HUES64 (cell line): ENCODE results near the gene TGM5.
"Not testable (repeated sequence)": the region's sequence is repeated elsewhere in the genome, so short reads cannot be mapped to it uniquely, and the experiment has no call there.

Experiments used
- H3K27ac ChIP-seq: 2 replicates; pipeline ENCODE4 v1.7.0; 2013; ENCODE audit warnings: low read depth, low read length, inconsistent platforms
- H3K27me3 ChIP-seq: 2 replicates; pipeline ENCODE4 v1.6.1; 2013; ENCODE audit warnings: mild to moderate bottlenecking, low read length; ENCODE audit not compliant: insufficient read depth
- H3K36me3 ChIP-seq: 2 replicates; pipeline ENCODE4 v1.6.1; 2013; ENCODE audit warnings: mild to moderate bottlenecking, low read length; ENCODE audit not compliant: insufficient read depth
- H3K4me1 ChIP-seq: 2 replicates; pipeline ENCODE4 v1.6.1; 2013; ENCODE audit warnings: mild to moderate bottlenecking, low read length, moderate library complexity; ENCODE audit not compliant: insufficient read depth
- H3K4me3 ChIP-seq: 2 replicates; pipeline ENCODE4 v1.5.1; 2013; ENCODE audit warnings: mild to moderate bottlenecking, low read length, moderate library complexity
- H3K9ac ChIP-seq: 2 replicates; pipeline ENCODE4 v1.6.1; 2013; ENCODE audit warnings: mild to moderate bottlenecking, low read depth, low read length
- H3K9me3 ChIP-seq: 2 replicates; pipeline ENCODE4 v1.6.1; 2013; ENCODE audit warnings: low read depth, low read length; ENCODE audit not compliant: insufficient read depth
- WGBS: fragments of 150-250, 120-280 bp; methylation state at CpG from one replicate; pipeline ENCODE4 v1.1.7; 2013; ENCODE audit warnings: missing lambda C conversion rate; 5-methylcytosine and 5-hydroxymethylcytosine counted together

Gene TGM5

GRCh38 chr15:43226436-43227305 is 40.1 kb downstream of the TGM5 start:
- WGBS: 96% methylated on average over 57 of the region's 57 CpGs
- no peak overlapping the region for H3K9ac ChIP-seq
- no peak overlapping the region for H3K27ac ChIP-seq
- no peaks in the 10 kb centered on the region for H3K4me1 ChIP-seq
- H3K36me3 ChIP-seq: no peaks in the 10 kb centered on the region
- H3K27me3 ChIP-seq: no peaks in the 10 kb centered on the region
- no peak overlapping the region for H3K4me3 ChIP-seq
- H3K9me3 ChIP-seq: no peaks in the 10 kb centered on the region

GRCh38 chr15:43225950-43226255 is 40.8 kb downstream of the TGM5 start:
- not testable (repeated sequence) for H3K9me3 ChIP-seq, H3K27me3 ChIP-seq, H3K4me3 ChIP-seq, H3K36me3 ChIP-seq, H3K27ac ChIP-seq, H3K4me1 ChIP-seq, H3K9ac ChIP-seq
- 94% methylated on average over 12 of the region's 12 CpGs for WGBS

GRCh38 chr15:43225201-43225949 is 41.4 kb downstream of the TGM5 start:
- Histone ChIP-seq H3K9me3 (no peaks in the 10 kb centered on the region), H3K27ac (no peak overlapping the region), H3K27me3 (no peaks in the 10 kb centered on the region), H3K36me3 (no peaks in the 10 kb centered on the region), H3K9ac (no peak overlapping the region), H3K4me1 (no peaks in the 10 kb centered on the region), H3K4me3 (no peak overlapping the region)
- 51% methylated on average over 16 of the region's 16 CpGs for WGBS

- no peak overlapping the region for H3K27ac ChIP-seq
- H3K27me3 ChIP-seq: no peaks in the 10 kb centered on the region
- no peak overlapping the region for H3K9ac ChIP-seq
- no peaks in the 10 kb centered on the region for H3K9me3 ChIP-seq
- WGBS: 80% methylated on average over 1 of the region's 1 CpG
- no peaks in the 10 kb centered on the region for H3K36me3 ChIP-seq
- peaks cover 6% of the 10 kb centered on the region; the same call in 1 of the 2 replicates for H3K4me1 ChIP-seq
- no peak overlapping the region for H3K4me3 ChIP-seq
Measured at GRCh38 chr15:43221422-43221821, 45.3 kb downstream of the TGM5 start.

GRCh38 chr15:43220991-43221403 is 45.7 kb downstream of the TGM5 start, which contains the start of gene EPB42:
EPB42 (minus strand) TSS chr15:43221018; CDS start chr15:43220825, 193 bp downstream.
- 94% methylated on average over 3 of the region's 3 CpGs for WGBS
- Histone ChIP-seq H3K4me3 (no peak within 1 kb of the TSS), H3K4me1 (peaks cover 6% of the 10 kb centered on the region; the same call in 1 of the 2 replicates), H3K27ac (no peak within 1 kb of the TSS), H3K9me3 (no peaks in the 10 kb centered on the region), H3K9ac (no peak within 1 kb of the TSS), H3K36me3 (no peaks in the 10 kb centered on the region), H3K27me3 (no peaks in the 10 kb centered on the region)

GRCh38 chr15:43219929-43220928 is 46.5 kb downstream of the TGM5 start:
- H3K4me3 ChIP-seq: no peak overlapping the region
- 94% methylated on average over 16 of the region's 16 CpGs for WGBS
- H3K9ac ChIP-seq: no peak overlapping the region

GRCh38 chr15:43218908-43219706 is 47.6 kb downstream of the TGM5 start:
- Histone ChIP-seq H3K36me3 (no peaks in the 10 kb centered on the region), H3K4me3 (no peak overlapping the region), H3K9me3 (no peaks in the 10 kb centered on the region), H3K9ac (no peak overlapping the region), H3K4me1 (peaks cover 6% of the 10 kb centered on the region; the same call in 1 of the 2 replicates), H3K27me3 (no peaks in the 10 kb centered on the region), H3K27ac (no peak overlapping the region)
- 58% methylated on average over 12 of the region's 13 CpGs for WGBS

More at GRCh38 chr15:43219929-43220928, 46.5 kb downstream of the TGM5 start:
- Histone ChIP-seq H3K36me3 (no peaks in the 10 kb centered on the region), H3K9me3 (no peaks in the 10 kb centered on the region), H3K4me1 (peaks cover 6% of the 10 kb centered on the region; the same call in 1 of the 2 replicates), H3K27ac (no peak overlapping the region), H3K27me3 (no peaks in the 10 kb centered on the region)

GRCh38 chr15:43215961-43216360 is 50.8 kb downstream of the TGM5 start:
- H3K9ac ChIP-seq: no peak overlapping the region
- no peak overlapping the region for H3K4me3 ChIP-seq
- H3K4me1 ChIP-seq: peaks cover 6% of the 10 kb centered on the region; the same call in 1 of the 2 replicates
- no peaks in the 10 kb centered on the region for H3K27me3 ChIP-seq
- no peaks in the 10 kb centered on the region for H3K36me3 ChIP-seq
- 88% methylated on average over 7 of the region's 7 CpGs for WGBS
- no peak overlapping the region for H3K27ac ChIP-seq
- H3K9me3 ChIP-seq: no peaks in the 10 kb centered on the region

GRCh38 chr15:43214592-43215295 is 52.0 kb downstream of the TGM5 start:
- WGBS: 91% methylated on average over 6 of the region's 6 CpGs
- Histone ChIP-seq H3K9ac (no peak overlapping the region), H3K36me3 (no peaks in the 10 kb centered on the region), H3K27ac (no peak overlapping the region), H3K4me1 (peaks cover 6% of the 10 kb centered on the region; the same call in 1 of the 2 replicates), H3K27me3 (no peaks in the 10 kb centered on the region), H3K4me3 (no peak overlapping the region), H3K9me3 (no peaks in the 10 kb centered on the region)
